H1 (cell line): Measurements from ENCODE around the gene ZNF789. TPM values are rescaled to one million over a fixed set of nuclear protein-coding genes. Genes with fewer than 3 reads are reported as not detected.

Experiments
- CTCF ChIA-PET: fragments of 300-600 bp; sonication (Branson Sonifier 250); formaldehyde crosslinking; loops from one replicate; lab custom pipeline; 2021; ENCODE audit not compliant: partially characterized antibody; lab: Charles Lee
- POLR2A ChIA-PET: fragments of 300-600 bp; sonication (Branson Sonifier 250); formaldehyde crosslinking; loops from one replicate; lab custom pipeline; 2021; ENCODE audit warnings: inconsistent platforms; ENCODE audit not compliant: partially characterized antibody; lab: Charles Lee
- DNase-seq, 2 experiments: peaks; one replicate each; pipeline versions ENCODE4 v3.0.0 to v3.0.0-alpha.2; 2010 to 2022; ENCODE audit warnings: low spot score in 2 of 2, low read depth in 1 of 2, mixed read lengths in 1 of 2
- FAIRE-seq: peaks from 2 replicates; lab custom pipeline; 2011; peaks lifted over from hg19 to GRCh38; lab: Jason Lieb, UNC
- H2AFZ ChIP-seq: 2 replicates; pipeline ENCODE4 v1.8.1; 2012; ENCODE audit warnings: low read length, inconsistent platforms
- H2AK5ac ChIP-seq: 2 replicates; pipeline ENCODE4 v1.6.1; 2013; ENCODE audit warnings: low read depth, low read length
- H2BK120ac ChIP-seq: replicated peaks from 2 replicates; pipeline ENCODE3; 2013; ENCODE audit warnings: low read depth, low read length, inconsistent platforms
- H2BK12ac ChIP-seq: 2 replicates; pipeline ENCODE4 v1.6.1; 2013; ENCODE audit warnings: low read depth, low read length
- H2BK15ac ChIP-seq: 2 replicates; pipeline ENCODE4 v1.6.1; 2013; ENCODE audit warnings: low read length
- H2BK20ac ChIP-seq: 2 replicates; pipeline ENCODE4 v1.6.1; 2013; ENCODE audit warnings: low read length
- H2BK5ac ChIP-seq: 2 replicates; pipeline ENCODE4 v1.6.1; 2013; ENCODE audit warnings: low read depth, low read length
- H3K14ac ChIP-seq: 2 replicates; pipeline ENCODE4 v1.6.1; 2013; ENCODE audit warnings: inconsistent platforms; ENCODE audit not compliant: insufficient read length
- H3K18ac ChIP-seq: 2 replicates; pipeline ENCODE4 v1.6.1; 2013; ENCODE audit warnings: low read length; ENCODE audit errors: extremely low read depth
- H3K23ac ChIP-seq: 2 replicates; pipeline ENCODE4 v1.6.1; 2013; ENCODE audit warnings: inconsistent platforms; ENCODE audit not compliant: insufficient read length
- H3K23me2 ChIP-seq: 2 replicates; pipeline ENCODE4 v1.6.1; 2013; ENCODE audit warnings: low read depth, low read length
- H3K27ac ChIP-seq: 2 replicates; pipeline ENCODE4 v1.6.1; 2011; ENCODE audit warnings: low read depth, low read length, inconsistent platforms
- H3K27me3 ChIP-seq, 4 experiments: replicated peaks in 1 of 4; 1 replicate in 1 of 4; 2 replicates in 3 of 4; pipeline versions ENCODE4 v1.6.1 to v1.8.1; 2011 to 2013; ENCODE audit warnings: low read length in 3 of 4, mild to moderate bottlenecking in 3 of 4, inconsistent platforms in 2 of 4, mixed read lengths in 2 of 4, moderate library complexity in 1 of 4; ENCODE audit not compliant: control insufficient read depth in 3 of 4, insufficient read depth in 3 of 4; ENCODE audit errors: extremely low read depth in 1 of 4
- H3K36me3 ChIP-seq, 4 experiments: 2 replicates each; pipeline versions ENCODE4 v1.6.1 to v1.8.1; 2011 to 2013; ENCODE audit warnings: mild to moderate bottlenecking in 4 of 4, low read length in 3 of 4, moderate library complexity in 2 of 4, control low read depth in 1 of 4, inconsistent platforms in 1 of 4; ENCODE audit not compliant: insufficient read depth in 4 of 4, control insufficient read depth in 2 of 4
- H3K4ac ChIP-seq: replicated peaks from 2 replicates; pipeline ENCODE3; 2013; ENCODE audit warnings: low read length, low read depth, mixed read lengths, inconsistent platforms; ENCODE audit not compliant: insufficient read length
- H3K4me1 ChIP-seq, 4 experiments: replicated peaks in 1 of 4; 1 replicate in 1 of 4; 2 replicates in 3 of 4; pipeline versions ENCODE4 v1.6.1 to v1.8.1; 2011 to 2013; ENCODE audit warnings: low read length in 3 of 4, inconsistent platforms in 2 of 4, mixed read lengths in 1 of 4; ENCODE audit not compliant: insufficient read depth in 4 of 4, control insufficient read depth in 3 of 4
- H3K4me2 ChIP-seq, 2 experiments: 2 replicates each; pipeline versions ENCODE4 v1.6.1 to v1.8.1; 2011 to 2013; ENCODE audit warnings: low read depth in 2 of 2, low read length in 2 of 2, control low read depth in 1 of 2, inconsistent platforms in 1 of 2, mild to moderate bottlenecking in 1 of 2; ENCODE audit not compliant: insufficient read depth in 1 of 2
- H3K4me3 ChIP-seq, 4 experiments: fragments of 200-600, 300-600 bp in 1 of 4; sonication (generic), shearing (Covaris generic), sonication (Bioruptor Twin) in 1 of 4; 2 replicates each; pipeline versions ENCODE4 v1.5.1 to v1.8.1; 2011 to 2016; ENCODE audit warnings: low read length in 4 of 4, low read depth in 3 of 4, control low read depth in 2 of 4, inconsistent platforms in 2 of 4, mild to moderate bottlenecking in 2 of 4, mixed read lengths in 1 of 4, moderate library complexity in 1 of 4; ENCODE audit not compliant: insufficient read depth in 2 of 4; ENCODE audit errors: extremely low read depth in 1 of 4
- H3K56ac ChIP-seq: replicated peaks from 2 replicates; pipeline ENCODE3; 2013; ENCODE audit warnings: low read depth, mild to moderate bottlenecking, mixed read lengths, low read length, inconsistent platforms; ENCODE audit not compliant: insufficient read length
- H3K79me1 ChIP-seq: 2 replicates; pipeline ENCODE4 v1.6.1; 2013; ENCODE audit warnings: low read depth, low read length, control low read depth
- H3K79me2 ChIP-seq, 2 experiments: 2 replicates each; pipeline versions ENCODE4 v1.6.1 to v1.8.1; 2012 to 2013; ENCODE audit warnings: low read length in 2 of 2, mild to moderate bottlenecking in 2 of 2, inconsistent platforms in 1 of 2; ENCODE audit not compliant: insufficient read depth in 2 of 2, control insufficient read depth in 1 of 2
- H3K9ac ChIP-seq, 4 experiments: replicated peaks in 1 of 4; 1 replicate in 1 of 4; 2 replicates in 3 of 4; pipeline versions ENCODE4 v1.6.1 to v1.8.1; 2011 to 2013; ENCODE audit warnings: low read depth in 3 of 4, low read length in 3 of 4, control low read depth in 2 of 4, mild to moderate bottlenecking in 2 of 4, moderate library complexity in 2 of 4, inconsistent platforms in 1 of 4; ENCODE audit errors: extremely low read depth in 1 of 4
- H3K9me3 ChIP-seq, 2 experiments: 2 replicates each; pipeline versions ENCODE4 v1.6.1 to v1.8.1; 2012 to 2013; ENCODE audit warnings: mild to moderate bottlenecking in 2 of 2, moderate library complexity in 2 of 2, control low read depth in 1 of 2, inconsistent platforms in 1 of 2, low read depth in 1 of 2, low read length in 1 of 2, mixed read lengths in 1 of 2; ENCODE audit not compliant: insufficient read depth in 2 of 2
- H4K20me1 ChIP-seq, 2 experiments: replicated peaks in 1 of 2; 2 replicates each; pipeline versions ENCODE3 to v1.8.1; 2011 to 2013; ENCODE audit warnings: inconsistent platforms in 2 of 2, low read length in 2 of 2, mild to moderate bottlenecking in 1 of 2; ENCODE audit not compliant: insufficient read depth in 2 of 2, control insufficient read depth in 1 of 2
- H4K5ac ChIP-seq: 2 replicates; pipeline ENCODE4 v1.6.1; 2013; ENCODE audit warnings: low read length, low read depth, mixed read lengths, inconsistent platforms; ENCODE audit not compliant: insufficient read length
- H4K8ac ChIP-seq: 2 replicates; pipeline ENCODE4 v1.8.0; 2013; ENCODE audit warnings: mild to moderate bottlenecking, moderate library complexity, low read length, inconsistent platforms; ENCODE audit not compliant: insufficient read depth; ENCODE audit errors: extremely low read depth
- H4K91ac ChIP-seq: replicated peaks from 2 replicates; pipeline ENCODE3; 2013; ENCODE audit warnings: low read length, mixed read lengths, inconsistent platforms; ENCODE audit not compliant: insufficient read length
- POLR2AphosphoS5 ChIP-seq: IDR thresholded peaks from 2 replicates; pipeline ENCODE4 v1.6.1; 2011; ENCODE audit warnings: low read depth, low read length
- TEAD4 ChIP-seq: IDR thresholded peaks from 2 replicates; pipeline ENCODE4 v1.6.1; 2012; ENCODE audit warnings: low read depth, low read length, inconsistent platforms, mixed read lengths
- WGBS, 2 experiments: shearing (Covaris generic) in 1 of 2; methylation state at CpG; one replicate each; pipeline versions ENCODE4 v1.1.6 to v1.1.7; 2013 to 2015; ENCODE audit warnings: low lambda C conversion rate in 2 of 2, mixed read lengths in 2 of 2, inconsistent platforms in 1 of 2, low coverage in 1 of 2, missing lambda C conversion rate in 1 of 2; ENCODE audit not compliant: insufficient replicate concordance in 2 of 2, insufficient coverage in 1 of 2, insufficient read length in 1 of 2; ENCODE audit errors: extremely low coverage in 1 of 2, missing lambda C conversion rate in 1 of 2; 5-methylcytosine and 5-hydroxymethylcytosine counted together
- polyA plus RNA-seq, 7 experiments: library from polyadenylated mRNA; depleted of rRNA in 3 of 7; stranded (reverse) in 5 of 7; unstranded in 2 of 7; fragments of >200 nt in 5 of 7; fragments of 200-250 nt in 2 of 7; gene quantifications; 1 replicate in 5 of 7; 2 replicates in 1 of 7; 4 replicates in 1 of 7; pipeline versions ENCODE4 v1.2.1 to v1.2.3, GENCODE V29; 2011 to 2013; ENCODE audit warnings: missing spikeins in 2 of 7, mixed read lengths in 2 of 7
- total RNA-seq: library from RNA; stranded (reverse); fragmentation: NEBNext Ultra II Directional; extraction: Animal tissue kit (Norgen Biotek cat#: 25700); gene quantifications from 2 replicates; pipeline ENCODE4 v1.2.1, GENCODE V29; 2021
- TF ChIP-seq, protein P1 (sequence below): IDR thresholded peaks from 2 replicates; pipeline ENCODE4 v1.6.1; 2012; ENCODE audit warnings: low read length, inconsistent platforms

ZNF789 gene
- total and polyA plus RNA-seq, 2 of the 8 experiments (the other 6 are each of a cell fraction or from before 2014, with no cell fraction given): 11.4 to 12.5 TPM

DNA sequence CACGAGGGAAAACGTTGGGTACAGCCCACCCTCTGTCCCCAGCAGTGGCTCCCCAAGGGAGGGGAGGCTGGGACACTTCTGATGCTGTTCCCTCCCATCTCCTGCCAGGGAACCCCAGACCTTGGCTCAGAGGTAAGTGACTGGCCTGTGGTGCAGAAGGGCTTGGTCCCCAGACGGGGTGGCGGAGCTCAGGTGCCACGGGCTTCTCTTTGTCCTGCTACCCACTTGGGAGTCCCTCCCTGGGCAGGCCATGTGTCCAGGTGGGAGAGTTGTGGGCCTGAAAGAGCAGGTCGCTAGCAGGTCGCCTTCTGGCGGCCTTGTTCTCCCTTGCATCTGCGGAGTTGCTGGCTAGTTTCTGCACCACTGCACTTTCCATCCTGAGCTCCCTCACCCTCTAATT is 16.8 kb upstream of the ZNF789 start:
- H3K9ac ChIP-seq: no peak overlapping the region
- TF ChIP-seq POLR2AphosphoS5: peak; percentile 13; the same call in 1 of the 2 replicates
- TF ChIP-seq, protein P1, sequence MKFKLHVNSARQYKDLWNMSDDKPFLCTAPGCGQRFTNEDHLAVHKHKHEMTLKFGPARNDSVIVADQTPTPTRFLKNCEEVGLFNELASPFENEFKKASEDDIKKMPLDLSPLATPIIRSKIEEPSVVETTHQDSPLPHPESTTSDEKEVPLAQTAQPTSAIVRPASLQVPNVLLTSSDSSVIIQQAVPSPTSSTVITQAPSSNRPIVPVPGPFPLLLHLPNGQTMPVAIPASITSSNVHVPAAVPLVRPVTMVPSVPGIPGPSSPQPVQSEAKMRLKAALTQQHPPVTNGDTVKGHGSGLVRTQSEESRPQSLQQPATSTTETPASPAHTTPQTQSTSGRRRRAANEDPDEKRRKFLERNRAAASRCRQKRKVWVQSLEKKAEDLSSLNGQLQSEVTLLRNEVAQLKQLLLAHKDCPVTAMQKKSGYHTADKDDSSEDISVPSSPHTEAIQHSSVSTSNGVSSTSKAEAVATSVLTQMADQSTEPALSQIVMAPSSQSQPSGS: no peak
- no peak for TF ChIP-seq TEAD4
- no peak overlapping the region for H4K91ac ChIP-seq
- DNase-seq: no peak
- no peak overlapping the region for H2BK120ac ChIP-seq
- H4K20me1 ChIP-seq: peaks cover 13 to 33% of the 10 kb centered on the region in 2 experiments
- no peak overlapping the region for H2AFZ ChIP-seq
- no peak overlapping the region for H2BK5ac ChIP-seq
- H4K5ac ChIP-seq: no peak overlapping the region
- H3K4ac ChIP-seq: no peak overlapping the region
- ChIA-PET POLR2A (interaction anchor here (1.1 to 7.5 kb wide), 11 partner anchors 9 to 102 kb away, joined by 3 to 63 read pairs (median 6); partner anchors contain the start of genes ATP5MF, BUD31, CPSF4 and PDAP1), CTCF (interaction anchor here (0.7 to 2.1 kb wide), 5 partner anchors 12 to 52 kb away, joined by 3 to 7 read pairs (median 3); no protein-coding TSS in a partner anchor)
- H3K79me1 ChIP-seq: peaks cover 3% of the 10 kb centered on the region
- H3K23me2 ChIP-seq: no peaks in the 10 kb centered on the region
- no peak overlapping the region for H3K56ac ChIP-seq
- no peaks in the 10 kb centered on the region for H3K9me3 ChIP-seq
- H3K27ac ChIP-seq: no peak overlapping the region
- H2BK12ac ChIP-seq: no peak overlapping the region
- H3K79me2 ChIP-seq: peaks cover 3 to 23% of the 10 kb centered on the region in 2 experiments; a peak in 3 of 4 replicates
- WGBS, 2 experiments: 84% methylated on average over 9 of the region's 9 CpGs; no CpG with 5 or more reads in 1 of the 2 experiments
- no peak for FAIRE-seq
- H3K4me3 ChIP-seq: no peak overlapping the region
- H2BK20ac ChIP-seq: no peak overlapping the region
- peak overlapping the region; percentile 10; the same call in 1 of the 2 replicates for H4K8ac ChIP-seq
- no peaks in the 10 kb centered on the region for H3K27me3 ChIP-seq
- H3K14ac ChIP-seq: no peak overlapping the region
- peaks cover 24 to 86% (median 60%) of the 10 kb centered on the region in 4 experiments for H3K36me3 ChIP-seq
- H3K4me1 ChIP-seq: no peaks in the 10 kb centered on the region; a peak in 1 of 7 replicates
- no peak overlapping the region for H3K23ac ChIP-seq
- no peak overlapping the region for H3K4me2 ChIP-seq
- H2AK5ac ChIP-seq: no peak overlapping the region
- H2BK15ac ChIP-seq: no peak overlapping the region
- no peak overlapping the region for H3K18ac ChIP-seq
